ENCODE results near the gene IL17RE.
"Not testable (repeated sequence)": the region's sequence is repeated elsewhere in the genome, so short reads cannot be mapped to it uniquely, and the experiment has no call there.

IL17RE gene

GRCh38 chr3:9879830-9880549 is 22.7 kb upstream of the IL17RE start, which contains the start of gene CIDEC:
Gene CIDEC (minus strand): TSS chr3:9880253. CDS start chr3:9878486, 1,767 bp downstream.
- no peak for DNase-seq (ENCODE audit: low read depth in 2 of 2)

GRCh38 chr3:9881441-9881840 is 21.2 kb upstream of the IL17RE start:
- no peak for DNase-seq (ENCODE audit: low read depth in 2 of 2)

- no peak for DNase-seq (ENCODE audit: low read depth in 2 of 2)
Observed at GRCh38 chr3:9883706-9884554, 18.7 kb upstream of the IL17RE start.

- DNase-seq (ENCODE audit: low read depth in 2 of 2), result no peak
Observed at GRCh38 chr3:9884555-9885165, 18.0 kb upstream of the IL17RE start.

- no peak for DNase-seq (ENCODE audit: low read depth in 2 of 2)
Observed at GRCh38 chr3:9886328-9886727, 16.3 kb upstream of the IL17RE start.

GRCh38 chr3:9887480-9887879 is 15.2 kb upstream of the IL17RE start:
- no peak for DNase-seq (ENCODE audit: low read depth in 2 of 2)

- DNase-seq (ENCODE audit: low read depth in 2 of 2), result no peak
Observed at GRCh38 chr3:9888540-9888939, 14.1 kb upstream of the IL17RE start.

GRCh38 chr3:9889405-9889804 is 13.2 kb upstream of the IL17RE start:
- DNase-seq (ENCODE audit: low read depth in 2 of 2), result no peak

GRCh38 chr3:9890249-9891071 is 12.2 kb upstream of the IL17RE start, which contains the start of gene JAGN1:
Gene JAGN1 (plus strand): TSS chr3:9890610. CDS start chr3:9890723, 113 bp downstream.
- peak; percentile 84 to 85 for DNase-seq (ENCODE audit: low read depth in 2 of 2)

- no peak for DNase-seq (ENCODE audit: low read depth in 2 of 2)
Observed at GRCh38 chr3:9891072-9891622, 11.5 kb upstream of the IL17RE start.

GRCh38 chr3:9893739-9894138 is 8.9 kb upstream of the IL17RE start:
- DNase-seq (ENCODE audit: low read depth in 2 of 2), result no peak

- DNase-seq (ENCODE audit: low read depth in 2 of 2), result not testable (repeated sequence)
Observed at GRCh38 chr3:9895715-9896114, 6.9 kb upstream of the IL17RE start.

- not testable (repeated sequence) for DNase-seq (ENCODE audit: low read depth in 2 of 2)
Observed at GRCh38 chr3:9896755-9897407, 5.8 kb upstream of the IL17RE start.

- DNase-seq (ENCODE audit: low read depth in 2 of 2), result no peak
Observed at GRCh38 chr3:9897408-9898372, 5.0 kb upstream of the IL17RE start.

- DNase-seq (ENCODE audit: low read depth in 2 of 2), result no peak
Observed at GRCh38 chr3:9898467-9899241, 4.0 kb upstream of the IL17RE start.

- DNase-seq (ENCODE audit: low read depth in 2 of 2), result no peak
Observed at GRCh38 chr3:9899289-9899791, 3.3 kb upstream of the IL17RE start.

GRCh38 chr3:9900965-9901415 is 1.7 kb upstream of the IL17RE start:
- DNase-seq (ENCODE audit: low read depth in 2 of 2), result not testable (repeated sequence)

GRCh38 chr3:9901967-9902366 is 681 bp upstream of the IL17RE start:
- DNase-seq (ENCODE audit: low read depth in 2 of 2), result no peak

Data from stimulated activated CD4-positive, alpha-beta T cell treated with anti-CD3 and anti-CD28 coated beads, Interleukin-15, amount 100 ng/mL, for 48 hours (primary cell).